ENCODE data around the gene ALAS1.

The ALAS1 gene

GRCh38 chr3:52223449-52224408 lies 25.8 kb downstream of the ALAS1 start:
- Histone ChIP-seq H3K4me3 (ENCODE audit: low read length) (no peak overlapping the region), H3K9ac (ENCODE audit: low read depth, low read length) (no peak overlapping the region), H3K9me3 (ENCODE audit: insufficient read depth, low read depth, low read length) (no peaks in the 10 kb centered on the region), H3K27ac (ENCODE audit: low read depth, low read length) (no peak overlapping the region), H3K36me3 (ENCODE audit: insufficient read depth, low read length) (peaks cover 3% of the 10 kb centered on the region), H3K27me3 (ENCODE audit: insufficient read depth, low read length) (no peaks in the 10 kb centered on the region), H3K4me1 (ENCODE audit: insufficient read depth, low read length) (no peaks in the 10 kb centered on the region)
- 94% methylated on average over 31 of the region's 32 CpGs for WGBS

- Histone ChIP-seq H3K4me1 (ENCODE audit: insufficient read depth, low read length) (no peaks in the 10 kb centered on the region), H3K36me3 (ENCODE audit: insufficient read depth, low read length) (peaks cover 22% of the 10 kb centered on the region), H3K4me3 (ENCODE audit: low read length) (no peak within 1 kb of the TSS), H3K9me3 (ENCODE audit: insufficient read depth, low read depth, low read length) (no peaks in the 10 kb centered on the region), H3K27ac (ENCODE audit: low read depth, low read length) (no peak within 1 kb of the TSS), H3K27me3 (ENCODE audit: insufficient read depth, low read length) (no peaks in the 10 kb centered on the region), H3K9ac (ENCODE audit: low read depth, low read length) (no peak within 1 kb of the TSS)
- 84% methylated on average over 8 of the region's 9 CpGs for WGBS
Observed at GRCh38 chr3:52225452-52226228, 27.7 kb downstream of the ALAS1 start, which contains the start of gene TLR9. Gene TLR9 (minus strand): TSS chr3:52225645. CDS start chr3:52225529, 116 bp downstream.

- H3K4me1 ChIP-seq (ENCODE audit: insufficient read depth, low read length): no peaks in the 10 kb centered on the region
- 94% methylated on average over 5 of the region's 5 CpGs for WGBS
- H3K36me3 ChIP-seq (ENCODE audit: insufficient read depth, low read length): peaks cover 29% of the 10 kb centered on the region
- H3K27me3 ChIP-seq (ENCODE audit: insufficient read depth, low read length): no peaks in the 10 kb centered on the region
- H3K9me3 ChIP-seq (ENCODE audit: insufficient read depth, low read depth, low read length): no peaks in the 10 kb centered on the region
- H3K9ac ChIP-seq (ENCODE audit: low read depth, low read length): no peak overlapping the region
- H3K4me3 ChIP-seq (ENCODE audit: low read length): no peak overlapping the region
- H3K27ac ChIP-seq (ENCODE audit: low read depth, low read length): no peak overlapping the region
Observed at GRCh38 chr3:52226229-52226817, 28.4 kb downstream of the ALAS1 start.

GRCh38 chr3:52227117-52227516 lies 29.2 kb downstream of the ALAS1 start:
- Histone ChIP-seq H3K36me3 (ENCODE audit: insufficient read depth, low read length) (peaks cover 30% of the 10 kb centered on the region), H3K4me1 (ENCODE audit: insufficient read depth, low read length) (no peaks in the 10 kb centered on the region), H3K9ac (ENCODE audit: low read depth, low read length) (no peak overlapping the region), H3K27ac (ENCODE audit: low read depth, low read length) (no peak overlapping the region), H3K9me3 (ENCODE audit: insufficient read depth, low read depth, low read length) (no peaks in the 10 kb centered on the region), H3K27me3 (ENCODE audit: insufficient read depth, low read length) (no peaks in the 10 kb centered on the region), H3K4me3 (ENCODE audit: low read length) (no peak overlapping the region)
- 77% methylated on average over 4 of the region's 4 CpGs for WGBS

GRCh38 chr3:52227766-52228165 lies 29.8 kb downstream of the ALAS1 start:
- H3K4me3 ChIP-seq (ENCODE audit: low read length): no peak overlapping the region
- H3K27me3 ChIP-seq (ENCODE audit: insufficient read depth, low read length): no peaks in the 10 kb centered on the region
- H3K36me3 ChIP-seq (ENCODE audit: insufficient read depth, low read length): peaks cover 30% of the 10 kb centered on the region
- no peak overlapping the region for H3K27ac ChIP-seq (ENCODE audit: low read depth, low read length)
- no peaks in the 10 kb centered on the region for H3K9me3 ChIP-seq (ENCODE audit: insufficient read depth, low read depth, low read length)
- WGBS: 93% methylated on average over 7 of the region's 7 CpGs
- H3K9ac ChIP-seq (ENCODE audit: low read depth, low read length): no peak overlapping the region
- H3K4me1 ChIP-seq (ENCODE audit: insufficient read depth, low read length): no peaks in the 10 kb centered on the region

GRCh38 chr3:52228266-52228665 lies 30.3 kb downstream of the ALAS1 start:
- H3K4me1 ChIP-seq (ENCODE audit: insufficient read depth, low read length): no peaks in the 10 kb centered on the region
- no peak overlapping the region for H3K27ac ChIP-seq (ENCODE audit: low read depth, low read length)

GRCh38 chr3:52228751-52229291 lies 30.9 kb downstream of the ALAS1 start:
- H3K9me3 ChIP-seq (ENCODE audit: insufficient read depth, low read depth, low read length): no peaks in the 10 kb centered on the region
- H3K27me3 ChIP-seq (ENCODE audit: insufficient read depth, low read length): no peaks in the 10 kb centered on the region
- no peak overlapping the region for H3K27ac ChIP-seq (ENCODE audit: low read depth, low read length)
- WGBS: 93% methylated on average over 21 of the region's 21 CpGs
- peaks cover 30% of the 10 kb centered on the region for H3K36me3 ChIP-seq (ENCODE audit: insufficient read depth, low read length)
- H3K4me1 ChIP-seq (ENCODE audit: insufficient read depth, low read length): no peaks in the 10 kb centered on the region
- no peak overlapping the region for H3K9ac ChIP-seq (ENCODE audit: low read depth, low read length)
- no peak overlapping the region for H3K4me3 ChIP-seq (ENCODE audit: low read length)

More at GRCh38 chr3:52228266-52228665, 30.3 kb downstream of the ALAS1 start:
- H3K27me3 ChIP-seq (ENCODE audit: insufficient read depth, low read length): no peaks in the 10 kb centered on the region
- H3K9me3 ChIP-seq (ENCODE audit: insufficient read depth, low read depth, low read length): no peaks in the 10 kb centered on the region
- H3K36me3 ChIP-seq (ENCODE audit: insufficient read depth, low read length): peaks cover 30% of the 10 kb centered on the region
- H3K4me3 ChIP-seq (ENCODE audit: low read length): no peak overlapping the region
- WGBS: 93% methylated on average over 9 of the region's 10 CpGs
- no peak overlapping the region for H3K9ac ChIP-seq (ENCODE audit: low read depth, low read length)

GRCh38 chr3:52229656-52230055 lies 31.7 kb downstream of the ALAS1 start:
- Histone ChIP-seq H3K9ac (ENCODE audit: low read depth, low read length) (no peak overlapping the region), H3K4me1 (ENCODE audit: insufficient read depth, low read length) (no peaks in the 10 kb centered on the region), H3K36me3 (ENCODE audit: insufficient read depth, low read length) (peaks cover 30% of the 10 kb centered on the region), H3K27ac (ENCODE audit: low read depth, low read length) (no peak overlapping the region), H3K4me3 (ENCODE audit: low read length) (no peak overlapping the region), H3K9me3 (ENCODE audit: insufficient read depth, low read depth, low read length) (no peaks in the 10 kb centered on the region), H3K27me3 (ENCODE audit: insufficient read depth, low read length) (no peaks in the 10 kb centered on the region)
- WGBS: 97% methylated on average over 13 of the region's 13 CpGs

GRCh38 chr3:52230461-52230860 lies 32.5 kb downstream of the ALAS1 start:
- 94% methylated on average over 6 of the region's 6 CpGs for WGBS
- Histone ChIP-seq H3K36me3 (ENCODE audit: insufficient read depth, low read length) (peaks cover 30% of the 10 kb centered on the region), H3K9ac (ENCODE audit: low read depth, low read length) (no peak overlapping the region)

GRCh38 chr3:52230889-52231499 lies 33.0 kb downstream of the ALAS1 start:
- peaks cover 30% of the 10 kb centered on the region for H3K36me3 ChIP-seq (ENCODE audit: insufficient read depth, low read length)
- H3K9me3 ChIP-seq (ENCODE audit: insufficient read depth, low read depth, low read length): no peaks in the 10 kb centered on the region
- H3K4me1 ChIP-seq (ENCODE audit: insufficient read depth, low read length): no peaks in the 10 kb centered on the region
- no peak overlapping the region for H3K4me3 ChIP-seq (ENCODE audit: low read length)
- WGBS: 96% methylated on average over 16 of the region's 16 CpGs
- no peak overlapping the region for H3K9ac ChIP-seq (ENCODE audit: low read depth, low read length)
- no peak overlapping the region for H3K27ac ChIP-seq (ENCODE audit: low read depth, low read length)
- no peaks in the 10 kb centered on the region for H3K27me3 ChIP-seq (ENCODE audit: insufficient read depth, low read length)

More at GRCh38 chr3:52230461-52230860, 32.5 kb downstream of the ALAS1 start:
- no peak overlapping the region for H3K4me3 ChIP-seq (ENCODE audit: low read length)
- no peak overlapping the region for H3K27ac ChIP-seq (ENCODE audit: low read depth, low read length)
- H3K27me3 ChIP-seq (ENCODE audit: insufficient read depth, low read length): no peaks in the 10 kb centered on the region
- no peaks in the 10 kb centered on the region for H3K9me3 ChIP-seq (ENCODE audit: insufficient read depth, low read depth, low read length)
- no peaks in the 10 kb centered on the region for H3K4me1 ChIP-seq (ENCODE audit: insufficient read depth, low read length)

Measured in HUES64 (cell line).